AG10803 (cell line): ENCODE results near the gene IL10RB.
A peak's percentile ranks its signal among the peaks of the same experiment; 100 is the strongest.
"Not testable (repeated sequence)": the region's sequence is repeated elsewhere in the genome, so short reads cannot be mapped to it uniquely, and the experiment has no call there.

ENCODE experiments used
- DNase-seq: peaks from one replicate; pipeline ENCODE4 v3.0.0; 2010; ENCODE audit warnings: low read depth
- H3K4me3 ChIP-seq: 2 replicates; pipeline ENCODE4 v1.5.1; 2011; ENCODE audit warnings: mild to moderate bottlenecking, low read length, control low read depth
- CTCF ChIP-seq: conservative IDR thresholded peaks from 2 replicates; pipeline ENCODE4 v1.5.1; 2011; ENCODE audit warnings: mild to moderate bottlenecking, low read length, control low read depth, inconsistent platforms

Gene IL10RB

GRCh38 chr21:33312121-33312520 lies 46.0 kb downstream of the IL10RB start:
- H3K4me3 ChIP-seq = no peak overlapping the region
- no peak for TF ChIP-seq CTCF
- DNase-seq = no peak

GRCh38 chr21:33313183-33313582 lies 47.0 kb downstream of the IL10RB start:
- TF ChIP-seq CTCF = no peak
- no peak for DNase-seq
- no peak overlapping the region for H3K4me3 ChIP-seq

GRCh38 chr21:33313611-33314010 lies 47.4 kb downstream of the IL10RB start:
- no peak for DNase-seq
- H3K4me3 ChIP-seq = no peak overlapping the region
- no peak for TF ChIP-seq CTCF

- H3K4me3 ChIP-seq = no peak overlapping the region
- TF ChIP-seq CTCF = no peak
- peak; percentile 85 for DNase-seq
Observed at GRCh38 chr21:33314111-33314510, 47.9 kb downstream of the IL10RB start.

- no peak overlapping the region for H3K4me3 ChIP-seq
- TF ChIP-seq CTCF = no peak
- DNase-seq = no peak
Observed at GRCh38 chr21:33315946-33316710, 50.0 kb downstream of the IL10RB start.

- H3K4me3 ChIP-seq = no peak overlapping the region
- DNase-seq = no peak
- TF ChIP-seq CTCF = no peak
Observed at GRCh38 chr21:33317145-33317544, 51.0 kb downstream of the IL10RB start.

- no peak for DNase-seq
- no peak overlapping the region for H3K4me3 ChIP-seq
- TF ChIP-seq CTCF = no peak
Observed at GRCh38 chr21:33317786-33318486, 51.8 kb downstream of the IL10RB start.

GRCh38 chr21:33321005-33321404 lies 54.8 kb downstream of the IL10RB start:
- not testable (repeated sequence) for DNase-seq, H3K4me3 ChIP-seq

GRCh38 chr21:33323610-33324009 lies 57.4 kb downstream of the IL10RB start:
- not testable (repeated sequence) for DNase-seq, H3K4me3 ChIP-seq
